Breast epithelium (tissue), 4 donors: ENCODE data around the gene GCHFR. TPM values are rescaled to one million over a fixed set of nuclear protein-coding genes. Genes with fewer than 3 reads are reported as not detected.

Experiments
- DNase-seq, 2 donors: peaks; one replicate each; pipeline ENCODE4 v3.0.0-alpha.2; 2019; ENCODE audit warnings: low spot score in 2 of 2
- H3K27ac ChIP-seq, 2 donors: fragments of 200-600 bp; sonication (generic) in 1 of 2; one replicate each; pipeline ENCODE4 v1.5.1; 2016 to 2019; ENCODE audit warnings: mild to moderate bottlenecking in 1 of 2
- H3K27me3 ChIP-seq, 2 donors: fragments of 200-600 bp; sonication (generic) in 1 of 2; one replicate each; pipeline versions ENCODE4 v1.5.1 to v1.6.0; 2017 to 2019; ENCODE audit warnings: control low read depth in 1 of 2, mild to moderate bottlenecking in 1 of 2
- H3K36me3 ChIP-seq: fragments of 200-600 bp; one replicate; pipeline ENCODE4 v1.5.1; 2019
- H3K4me1 ChIP-seq, 2 donors: fragments of 200-600 bp; sonication (generic); one replicate each; pipeline ENCODE4 v1.5.1; 2016 to 2019; ENCODE audit warnings: control low read depth in 1 of 2
- H3K4me3 ChIP-seq, 3 donors: fragments of 200-600 bp; sonication (generic); 1 replicate in 2 of 3; 2 replicates in 1 of 3; pipeline ENCODE4 v1.5.1; 2016 to 2019; ENCODE audit warnings: mild to moderate bottlenecking in 3 of 3, moderate library complexity in 2 of 3
- H3K9me3 ChIP-seq, 2 donors: fragments of 200-600 bp; sonication (generic) in 1 of 2; one replicate each; pipeline ENCODE4 v1.5.1; 2016 to 2019; ENCODE audit warnings: control low read depth in 1 of 2
- CTCF ChIP-seq, 3 donors: fragments of 450-650 bp; IDR thresholded peaks; one replicate each; pipeline ENCODE4 v1.5.1; 2016 to 2017; ENCODE audit warnings: antibody characterized with exemption in 3 of 3, mild to moderate bottlenecking in 3 of 3, moderate library complexity in 3 of 3
- POLR2A ChIP-seq: fragments of 450-650 bp; IDR thresholded peaks from one replicate; pipeline ENCODE4 v1.6.1; 2016; ENCODE audit warnings: antibody characterized with exemption, mild to moderate bottlenecking, moderate library complexity
- POLR2AphosphoS5 ChIP-seq, 3 donors: sonication (generic); formaldehyde crosslinking; IDR thresholded peaks; one replicate each; pipeline ENCODE4 v1.6.1; 2017; ENCODE audit warnings: antibody characterized with exemption in 3 of 3
- intact Hi-C: fragments of 100-400 bp; cut with DNase I; formaldehyde crosslinking; loops from one replicate; pipeline ENCODE4 v1.15.1; 2023; ENCODE audit warnings: low total_unique reads
- total RNA-seq, 3 donors: library from RNA; depleted of rRNA; stranded (reverse); fragments of >200 nt; gene quantifications; one replicate each; pipeline ENCODE4 v1.1.0, GENCODE V29; 2016

Gene GCHFR
- total RNA-seq, 3 donors from 2014 or later, result 56.0 to 100 (median 61.9) TPM

- intact Hi-C loops, result no loop called here
- Histone ChIP-seq H3K27me3 (no peaks in the 10 kb centered on the region), H3K4me3 (no peak overlapping the region), H3K4me1 (peaks cover 0 to 4% of the 10 kb centered on the region in 2 donors), H3K9me3 (no peaks in the 10 kb centered on the region), H3K36me3 (no peaks in the 10 kb centered on the region), H3K27ac (peak overlapping the region; percentile 1 to 28)
- DNase-seq, result no peak
- no peak for TF ChIP-seq CTCF (IDR thresholded peaks at IDR 0.05)
- no peak for TF ChIP-seq POLR2A
- TF ChIP-seq POLR2AphosphoS5 (IDR thresholded peaks at IDR 0.05), result no peak
These were observed 32.2 kb downstream of the GCHFR start for GRCh38 chr15:40796041-40796440.

- intact Hi-C loops, result no loop called here
- no peaks in the 10 kb centered on the region for H3K9me3 ChIP-seq
- H3K4me3 ChIP-seq, result no peak overlapping the region
- no peak for TF ChIP-seq CTCF (IDR thresholded peaks at IDR 0.05)
- TF ChIP-seq POLR2A, result no peak
- H3K36me3 ChIP-seq, result no peaks in the 10 kb centered on the region
- no peaks in the 10 kb centered on the region for H3K27me3 ChIP-seq
- peak overlapping the region in 1 of 2 donors; percentile 1 for H3K27ac ChIP-seq
- H3K4me1 ChIP-seq, result peaks cover 0 to 4% of the 10 kb centered on the region in 2 donors
- DNase-seq, result no peak
These were observed 32.6 kb downstream of the GCHFR start for GRCh38 chr15:40796512-40796911.

DNA sequence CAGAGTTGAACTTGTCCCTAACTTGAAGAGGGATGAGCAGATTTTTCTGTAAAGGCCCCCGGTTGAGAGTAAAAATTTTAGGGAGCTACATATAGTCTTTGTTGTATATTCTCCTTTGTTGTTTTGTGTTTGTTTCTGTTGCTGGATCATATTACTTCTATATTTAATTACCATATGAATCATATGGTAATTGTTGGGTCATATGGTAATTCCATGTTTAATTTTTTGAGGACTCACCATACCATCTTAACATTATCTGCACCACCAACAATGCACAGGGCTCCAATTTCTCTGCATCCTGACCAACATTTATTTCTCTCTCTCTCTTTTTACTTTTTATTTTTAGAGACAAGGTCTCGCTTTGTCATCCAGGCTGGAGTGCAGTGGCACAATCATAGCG lies 35.7 kb downstream of the GCHFR start:
- intact Hi-C loops, result no loop called here
- no peaks in the 10 kb centered on the region for H3K4me1 ChIP-seq
- DNase-seq, result no peak
- no peaks in the 10 kb centered on the region for H3K27me3 ChIP-seq
- H3K27ac ChIP-seq, result no peak overlapping the region
- no peaks in the 10 kb centered on the region for H3K9me3 ChIP-seq
- no peak for TF ChIP-seq POLR2AphosphoS5 (IDR thresholded peaks at IDR 0.05)
- no peak for TF ChIP-seq CTCF (IDR thresholded peaks at IDR 0.05)
- no peak for TF ChIP-seq POLR2A
- H3K4me3 ChIP-seq, result no peak overlapping the region
- no peaks in the 10 kb centered on the region for H3K36me3 ChIP-seq

DNA sequence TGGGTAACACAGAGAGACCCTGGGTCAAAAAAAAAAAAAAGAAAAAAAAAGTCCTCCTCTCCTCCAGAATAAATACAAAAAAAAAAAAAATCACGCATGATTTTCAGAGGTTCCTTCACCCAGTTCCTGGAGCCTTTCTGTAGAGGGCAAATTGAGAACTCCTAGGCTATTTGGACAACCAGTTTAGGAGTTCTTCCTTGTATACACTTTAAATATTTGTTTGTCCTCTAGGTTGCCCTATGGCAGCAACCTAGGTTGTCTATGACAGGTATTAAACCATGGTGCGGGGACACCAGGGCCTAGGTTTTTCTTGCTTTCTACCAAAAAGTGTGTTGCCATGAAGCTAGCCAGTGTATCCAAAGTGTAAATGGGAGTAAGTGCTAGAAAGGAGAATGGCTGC lies 39.2 kb downstream of the GCHFR start:
- H3K9me3 ChIP-seq, result no peaks in the 10 kb centered on the region

DNA sequence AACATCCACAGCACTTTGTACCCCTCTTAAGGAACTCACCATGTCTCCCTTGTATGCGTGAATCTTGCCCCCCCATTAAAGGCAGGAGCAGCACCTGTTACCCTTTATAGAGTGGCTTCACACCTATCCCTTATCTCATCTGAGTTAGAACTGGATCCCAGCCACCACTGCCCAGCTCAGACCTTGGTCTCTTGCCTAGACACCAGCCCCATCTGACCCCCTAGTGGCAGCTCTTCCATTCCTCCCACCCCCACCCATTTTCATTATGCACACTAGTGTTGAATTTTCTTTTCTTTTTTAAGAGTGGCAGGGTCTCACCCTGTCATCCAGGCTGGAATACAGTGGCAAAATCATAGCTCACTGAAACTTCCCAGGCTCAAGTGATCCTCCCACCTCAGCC lies 39.8 kb downstream of the GCHFR start:
- no peaks in the 10 kb centered on the region for H3K36me3 ChIP-seq
- H3K27ac ChIP-seq, result peak overlapping the region in 1 of 2 donors; percentile 33
- no peak for DNase-seq
- peaks cover 0 to 3% of the 10 kb centered on the region in 2 donors for H3K4me1 ChIP-seq
- H3K9me3 ChIP-seq, result no peaks in the 10 kb centered on the region
- intact Hi-C loops, result no loop called here
- TF ChIP-seq POLR2A (no peak), POLR2AphosphoS5 (IDR thresholded peaks at IDR 0.05) (no peak), CTCF (IDR thresholded peaks at IDR 0.05) (no peak)
- H3K4me3 ChIP-seq, result no peak overlapping the region
- H3K27me3 ChIP-seq, result no peaks in the 10 kb centered on the region

More for the DNA sequence above, 39.2 kb downstream of the GCHFR start:
- H3K27me3 ChIP-seq, result no peaks in the 10 kb centered on the region
- no peak for TF ChIP-seq POLR2AphosphoS5 (IDR thresholded peaks at IDR 0.05)
- TF ChIP-seq CTCF (IDR thresholded peaks at IDR 0.05), result no peak
- TF ChIP-seq POLR2A, result no peak
- intact Hi-C loops, result no loop called here
- peak overlapping the region in 1 of 2 donors; percentile 33 for H3K27ac ChIP-seq
- no peak for DNase-seq
- no peaks in the 10 kb centered on the region for H3K36me3 ChIP-seq
- H3K4me1 ChIP-seq, result no peaks in the 10 kb centered on the region
- H3K4me3 ChIP-seq, result no peak overlapping the region
